ENCODE measurements around the gene KRT31. TPM values are rescaled to one million over a fixed set of nuclear protein-coding genes. Genes with fewer than 3 reads are reported as not detected.

KRT31 gene
- total and polyA plus RNA-seq, 2 of the 8 experiments (the other 6 are each of a cell fraction or from before 2014, with no cell fraction given) = not detected

DNA sequence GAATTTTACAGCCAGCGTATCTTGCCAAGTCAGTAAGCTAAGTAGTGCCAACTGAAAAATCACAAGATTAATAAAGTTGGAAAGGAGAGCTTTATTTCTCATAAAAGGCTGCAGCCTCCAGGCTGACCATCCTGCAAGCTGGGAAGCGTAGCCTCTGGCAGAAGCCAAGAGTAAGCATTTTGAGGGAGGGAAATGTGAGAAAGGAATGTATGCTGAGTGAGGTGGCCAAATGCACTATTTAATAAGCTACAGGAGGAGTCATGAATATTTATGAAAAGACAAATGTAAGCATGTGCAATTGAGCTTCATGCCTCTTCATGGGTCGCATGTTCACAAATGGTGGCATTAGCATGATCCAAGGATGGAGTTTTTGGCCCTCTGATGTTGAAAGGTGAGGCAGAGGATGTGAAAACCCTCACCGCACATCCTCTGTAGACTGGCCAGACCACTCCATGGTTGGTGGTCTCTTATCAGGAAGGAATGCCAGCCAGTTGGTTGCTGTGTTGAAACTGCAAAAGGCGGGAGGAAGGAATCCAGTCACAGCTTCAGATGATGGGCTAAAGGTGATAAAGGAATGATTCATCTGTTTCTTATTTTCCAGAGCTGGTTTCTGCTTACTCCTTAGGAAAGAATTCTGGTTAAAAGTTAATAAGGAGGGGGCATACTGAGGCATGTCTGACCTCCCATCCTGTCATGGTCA lies 37.0 kb downstream of the KRT31 start (continued):
- TF ChIP-seq CBX8 (IDR thresholded peaks at IDR 0.05; ENCODE audit: borderline replicate concordance, low read depth, low read length) (no peak), GABPA (IDR thresholded peaks at IDR 0.05; ENCODE audit: borderline replicate concordance, insufficient read depth, low read length) (no peak), KDM4A (IDR thresholded peaks at IDR 0.05; ENCODE audit: low read depth, low read length, severe bottlenecking) (no peak)
